HepG2 (cell line): ENCODE results near the gene RXFP1. TPM values are rescaled to one million over a fixed set of nuclear protein-coding genes. Genes with fewer than 3 reads are reported as not detected.

Experiments
- ATAC-seq: fragments of 200-7000 bp; cut with Tn5 transposase; 3 replicates; pipeline ENCODE4 v1.9.1; 2020; ENCODE audit warnings: mild to moderate bottlenecking, moderate library complexity
- BruUV-seq: library from RNA; stranded (reverse); fragments of 400-500 nt; replicated peaks from 2 replicates; lab custom pipeline; 2021; lab: Mats Ljungman, UMichigan
- CTCF ChIA-PET: fragments of 300-600 bp; formaldehyde crosslinking; extraction: SDS; loops from one replicate; lab custom pipeline; 2021; ENCODE audit warnings: low total read pairs, inconsistent platforms, low intra/inter-chr PET ratio; lab: Yijun Ruan, JAX
- POLR2A ChIA-PET: fragments of 350-600 bp; sonication (Branson Sonifier 250); formaldehyde crosslinking; loops from one replicate; lab custom pipeline; 2020; ENCODE audit warnings: antibody characterized with exemption, inconsistent platforms; lab: Yijun Ruan, JAX
- DNase-seq: peaks from one replicate; pipeline ENCODE4 v3.0.0-alpha.2; 2015; ENCODE audit warnings: low spot score
- FAIRE-seq: peaks from 3 replicates; lab custom pipeline; 2011; peaks lifted over from hg19 to GRCh38; lab: Jason Lieb, UNC
- H2AFZ ChIP-seq: one replicate; pipeline ENCODE4 v1.6.1; 2011; ENCODE audit warnings: low read length, inconsistent platforms
- H3K27ac ChIP-seq: fragments of 300-600 bp; 3 replicates; pipeline ENCODE4 v1.8.0; 2011; ENCODE audit warnings: mixed run types, mild to moderate bottlenecking, mixed read lengths, low read length, inconsistent platforms; ENCODE audit not compliant: insufficient read depth; ENCODE audit errors: extremely low read length
- H3K27me3 ChIP-seq, 2 experiments: fragments of 200-600 bp in 1 of 2; 2 replicates in 1 of 2; 3 replicates in 1 of 2; pipeline versions ENCODE4 v1.6.0 to v1.8.0; 2011; ENCODE audit warnings: low read length in 2 of 2, mild to moderate bottlenecking in 2 of 2, moderate library complexity in 2 of 2, inconsistent platforms in 1 of 2; ENCODE audit not compliant: insufficient read depth in 2 of 2, control insufficient read depth in 1 of 2
- H3K36me3 ChIP-seq, 2 experiments: fragments of 200-600 bp in 1 of 2; replicated peaks in 1 of 2; 2 replicates in 1 of 2; 3 replicates in 1 of 2; pipeline versions ENCODE4 v1.5.1 to v1.8.0; 2011; ENCODE audit warnings: low read length in 2 of 2, inconsistent platforms in 1 of 2; ENCODE audit not compliant: insufficient read depth in 2 of 2, control insufficient read depth in 1 of 2
- H3K4me1 ChIP-seq: 2 replicates; pipeline ENCODE4 v1.5.1; 2012; ENCODE audit warnings: low read length, inconsistent platforms; ENCODE audit not compliant: insufficient read depth
- H3K4me2 ChIP-seq: 2 replicates; pipeline ENCODE4 v1.6.0; 2011; ENCODE audit warnings: low read depth, low read length, inconsistent platforms
- H3K4me3 ChIP-seq, 3 experiments: fragments of 200-600 bp in 1 of 3; sonication (generic), shearing (Covaris generic) in 1 of 3; replicated peaks in 1 of 3; 2 replicates each; pipeline ENCODE4 v1.5.1; 2011 to 2016; ENCODE audit warnings: low read length in 3 of 3, inconsistent platforms in 2 of 3, low read depth in 2 of 3, mild to moderate bottlenecking in 2 of 3, control low read depth in 1 of 3, mixed read lengths in 1 of 3; ENCODE audit not compliant: insufficient read depth in 1 of 3
- H3K79me2 ChIP-seq: one replicate; pipeline ENCODE4 v1.6.1; 2011; ENCODE audit warnings: low read length, inconsistent platforms; ENCODE audit not compliant: insufficient read depth
- H3K9ac ChIP-seq: 2 replicates; pipeline ENCODE4 v1.6.0; 2011; ENCODE audit warnings: mild to moderate bottlenecking, low read depth, low read length, inconsistent platforms; ENCODE audit not compliant: insufficient read depth
- H3K9me3 ChIP-seq: 2 replicates; pipeline ENCODE4 v1.5.1; 2012; ENCODE audit warnings: mild to moderate bottlenecking, low read length
- H4K20me1 ChIP-seq: 2 replicates; pipeline ENCODE4 v1.6.0; 2011; ENCODE audit warnings: inconsistent platforms, mild to moderate bottlenecking, low read length, moderate library complexity; ENCODE audit not compliant: insufficient read depth
- CEBPB ChIP-seq: IDR thresholded peaks from 2 replicates; pipeline ENCODE4 v1.6.1; 2011; ENCODE audit warnings: low read depth, low read length, improper control_type of control experiment, borderline replicate concordance
- ESRRA ChIP-seq: sonication (generic); formaldehyde crosslinking; IDR thresholded peaks from 2 replicates; pipeline ENCODE4 v1.5.1; 2020; ENCODE audit warnings: mild to moderate bottlenecking, low read depth, missing genetic modification reagents
- GPN1 ChIP-seq: sonication (generic); formaldehyde crosslinking; IDR thresholded peaks from 2 replicates; pipeline ENCODE4 v1.5.1; 2020; ENCODE audit warnings: missing genetic modification reagents, borderline replicate concordance
- HNF4G ChIP-seq, 2 experiments: sonication (generic) in 1 of 2; formaldehyde crosslinking in 1 of 2; IDR thresholded peaks; 2 replicates each; pipeline versions ENCODE4 v1.4.0 to v1.6.1; 2011 to 2020; ENCODE audit warnings: borderline replicate concordance in 2 of 2, low read depth in 2 of 2, mild to moderate bottlenecking in 2 of 2, low read length in 1 of 2, missing genetic modification reagents in 1 of 2, moderate library complexity in 1 of 2
- NCOA2 ChIP-seq: sonication (generic); formaldehyde crosslinking; IDR thresholded peaks from 2 replicates; pipeline ENCODE4 v1.8.0; 2022; ENCODE audit warnings: inconsistent platforms
- PAF1 ChIP-seq: IDR thresholded peaks from 2 replicates; pipeline ENCODE4 v1.6.1; 2016; ENCODE audit warnings: missing genetic modification reagents, missing compliant biosample characterization
- ZBTB7B ChIP-seq: sonication (generic); formaldehyde crosslinking; IDR thresholded peaks from 2 replicates; pipeline ENCODE4 v1.4.0; 2020; ENCODE audit warnings: missing genetic modification reagents
- ZNF230 ChIP-seq: sonication (generic); formaldehyde crosslinking; IDR thresholded peaks from 2 replicates; pipeline ENCODE4 v1.4.0; 2020; ENCODE audit warnings: mild to moderate bottlenecking, missing genetic modification reagents
- ZNF235 ChIP-seq: sonication (generic); formaldehyde crosslinking; IDR thresholded peaks from 2 replicates; pipeline ENCODE4 v1.8.1; 2023; ENCODE audit warnings: mild to moderate bottlenecking, missing genetic modification reagents, borderline replicate concordance
- ZNF333 ChIP-seq: sonication (generic); formaldehyde crosslinking; IDR thresholded peaks from 2 replicates; pipeline ENCODE4 v1.4.0; 2020; ENCODE audit warnings: mild to moderate bottlenecking, missing genetic modification reagents, borderline replicate concordance
- ZNF546 ChIP-seq: sonication (generic); formaldehyde crosslinking; conservative IDR thresholded peaks from 2 replicates; pipeline ENCODE4 v1.8.1; 2023; ENCODE audit warnings: mild to moderate bottlenecking, missing genetic modification reagents
- ZNF629 ChIP-seq: sonication (generic); formaldehyde crosslinking; conservative IDR thresholded peaks from 2 replicates; pipeline ENCODE4 v1.5.0; 2020; ENCODE audit warnings: missing genetic modification reagents
- ZNF761 ChIP-seq: sonication (generic); formaldehyde crosslinking; conservative IDR thresholded peaks from 2 replicates; pipeline ENCODE4 v1.4.0; 2020; ENCODE audit warnings: mild to moderate bottlenecking, missing genetic modification reagents
- WGBS: methylation state at CpG from one replicate; pipeline ENCODE4 v1.1.6; 2017; ENCODE audit warnings: low lambda C conversion rate; 5-methylcytosine and 5-hydroxymethylcytosine counted together
- in situ Hi-C: cut with HindIII; loops from 2 replicates; pipeline ENCODE4 v1.10.0; 2017; ENCODE audit warnings: low pct_unique_long_range_greater_than_20kb; ENCODE audit not compliant: extremely low pct_ligation_motif_present
- intact Hi-C: fragments of 100-400 bp; cut with micrococcal nuclease; formaldehyde crosslinking; loops from one replicate; pipeline ENCODE4 v1.10.0; 2022; ENCODE audit not compliant: unreplicated experiment
- polyA plus RNA-seq, 8 experiments: library from polyadenylated mRNA; depleted of rRNA in 3 of 8; stranded (reverse) in 7 of 8; unstranded in 1 of 8; fragments of >200 nt; fragmentation: Illumina TruSeq in 4 of 8; extraction: Trizol in 4 of 8; gene quantifications; 2 replicates each; pipeline versions ENCODE4 v1.2.1 to v1.2.3, GENCODE V29; 2011 to 2016; ENCODE audit warnings: low read depth in 4 of 8, missing spikeins in 1 of 8, mixed read lengths in 1 of 8; ENCODE audit not compliant: insufficient read depth in 1 of 8
- total RNA-seq, 5 experiments: library from RNA; depleted of rRNA; stranded (reverse); fragments of >200 nt; fragmentation: Illumina TruSeq; extraction: Trizol; gene quantifications; 2 replicates each; pipeline ENCODE4 v1.2.3, GENCODE V29; 2016; ENCODE audit warnings: low read depth in 1 of 5
- TF ChIP-seq, protein P1 (sequence below): IDR thresholded peaks from 2 replicates; pipeline ENCODE4 v1.6.1; 2018; ENCODE audit warnings: missing genetic modification reagents, mild to moderate bottlenecking, missing compliant biosample characterization
- TF ChIP-seq, protein P2 (sequence below): IDR thresholded peaks from 2 replicates; pipeline ENCODE4 v1.6.1; 2012; ENCODE audit warnings: low read length, improper control_type of control experiment
- TF ChIP-seq, protein P3 (sequence below): sonication (generic); formaldehyde crosslinking; IDR thresholded peaks from 2 replicates; pipeline ENCODE4 v1.8.0; 2022; ENCODE audit warnings: mild to moderate bottlenecking, missing genetic modification reagents
- TF ChIP-seq, protein P4 (sequence below): sonication (generic); formaldehyde crosslinking; IDR thresholded peaks from 2 replicates; pipeline ENCODE4 v1.4.0; 2020; ENCODE audit warnings: missing genetic modification reagents

RXFP1 gene
- total and polyA plus RNA-seq, 2 of the 13 experiments (the other 11 are each of a cell fraction or from before 2014, with no cell fraction given) = not detected

DNA sequence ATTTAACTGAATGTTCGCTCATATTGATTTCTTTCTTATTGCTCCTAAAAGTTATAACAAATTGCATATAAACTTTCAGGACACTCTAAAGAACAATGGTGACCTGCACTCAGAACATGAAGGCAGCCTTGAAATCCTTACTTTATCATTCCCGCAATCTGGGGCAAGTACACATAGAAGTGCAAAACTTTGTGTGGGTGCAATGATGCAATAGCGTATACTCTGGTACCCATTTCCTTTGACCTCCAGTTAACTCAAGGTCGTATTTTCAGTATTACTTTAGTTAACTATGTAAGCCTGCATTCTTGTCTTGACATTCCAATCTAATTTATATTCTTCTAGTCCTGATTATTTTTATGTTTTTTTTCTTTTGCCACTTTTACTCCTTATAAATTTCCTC is 85.3 kb downstream of the RXFP1 start:
- Histone ChIP-seq H3K36me3 (no peaks in the 10 kb centered on the region), H3K9ac (no peak overlapping the region), H3K27me3 (no peaks in the 10 kb centered on the region), H3K4me2 (no peak overlapping the region), H3K4me3 (no peak overlapping the region), H3K9me3 (no peaks in the 10 kb centered on the region), H4K20me1 (no peaks in the 10 kb centered on the region), H3K79me2 (no peaks in the 10 kb centered on the region), H3K27ac (no peak overlapping the region), H2AFZ (no peak overlapping the region), H3K4me1 (no peaks in the 10 kb centered on the region)
- intact Hi-C loops = no loop called here
- 30% methylated on average over 4 of the region's 4 CpGs for WGBS
- BruUV-seq = no TSS peak
- FAIRE-seq (no peak), DNase-seq (no peak), ATAC-seq (no peak)
- POLR2A ChIA-PET = no interaction called here
- in situ Hi-C loops = loop anchor here (25.0 kb wide), 1 partner anchor 620 kb away; no protein-coding TSS in a partner anchor
- TF ChIP-seq PAF1 (CRISPR knock-in tag) (no peak), ESRRA (CRISPR knock-in tag) (0 out of 2 replicates have a peak, but pooled peaks have one; percentile 37), ZNF230 (CRISPR knock-in tag) (no peak), HNF4G (IDR thresholded peaks at IDR 0.05; ENCODE audit: borderline replicate concordance, low read depth, low read length) (no peak), HNF4G (CRISPR knock-in tag; IDR thresholded peaks at IDR 0.05; ENCODE audit: borderline replicate concordance, low read depth) (no peak), ZNF629 (CRISPR knock-in tag) (no peak), CEBPB (peak; percentile 44; the same call in 1 of the 2 replicates), ZNF761 (CRISPR knock-in tag) (no peak), ZNF235 (CRISPR knock-in tag) (no peak), NCOA2 (CRISPR knock-in tag) (no peak), ZNF333 (CRISPR knock-in tag) (no peak), ZNF546 (no peak), ZBTB7B (CRISPR knock-in tag) (no peak), GPN1 (no peak)
- TF ChIP-seq, protein P1, sequence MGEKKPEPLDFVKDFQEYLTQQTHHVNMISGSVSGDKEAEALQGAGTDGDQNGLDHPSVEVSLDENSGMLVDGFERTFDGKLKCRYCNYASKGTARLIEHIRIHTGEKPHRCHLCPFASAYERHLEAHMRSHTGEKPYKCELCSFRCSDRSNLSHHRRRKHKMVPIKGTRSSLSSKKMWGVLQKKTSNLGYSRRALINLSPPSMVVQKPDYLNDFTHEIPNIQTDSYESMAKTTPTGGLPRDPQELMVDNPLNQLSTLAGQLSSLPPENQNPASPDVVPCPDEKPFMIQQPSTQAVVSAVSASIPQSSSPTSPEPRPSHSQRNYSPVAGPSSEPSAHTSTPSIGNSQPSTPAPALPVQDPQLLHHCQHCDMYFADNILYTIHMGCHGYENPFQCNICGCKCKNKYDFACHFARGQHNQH = no peak
- TF ChIP-seq, protein P2, sequence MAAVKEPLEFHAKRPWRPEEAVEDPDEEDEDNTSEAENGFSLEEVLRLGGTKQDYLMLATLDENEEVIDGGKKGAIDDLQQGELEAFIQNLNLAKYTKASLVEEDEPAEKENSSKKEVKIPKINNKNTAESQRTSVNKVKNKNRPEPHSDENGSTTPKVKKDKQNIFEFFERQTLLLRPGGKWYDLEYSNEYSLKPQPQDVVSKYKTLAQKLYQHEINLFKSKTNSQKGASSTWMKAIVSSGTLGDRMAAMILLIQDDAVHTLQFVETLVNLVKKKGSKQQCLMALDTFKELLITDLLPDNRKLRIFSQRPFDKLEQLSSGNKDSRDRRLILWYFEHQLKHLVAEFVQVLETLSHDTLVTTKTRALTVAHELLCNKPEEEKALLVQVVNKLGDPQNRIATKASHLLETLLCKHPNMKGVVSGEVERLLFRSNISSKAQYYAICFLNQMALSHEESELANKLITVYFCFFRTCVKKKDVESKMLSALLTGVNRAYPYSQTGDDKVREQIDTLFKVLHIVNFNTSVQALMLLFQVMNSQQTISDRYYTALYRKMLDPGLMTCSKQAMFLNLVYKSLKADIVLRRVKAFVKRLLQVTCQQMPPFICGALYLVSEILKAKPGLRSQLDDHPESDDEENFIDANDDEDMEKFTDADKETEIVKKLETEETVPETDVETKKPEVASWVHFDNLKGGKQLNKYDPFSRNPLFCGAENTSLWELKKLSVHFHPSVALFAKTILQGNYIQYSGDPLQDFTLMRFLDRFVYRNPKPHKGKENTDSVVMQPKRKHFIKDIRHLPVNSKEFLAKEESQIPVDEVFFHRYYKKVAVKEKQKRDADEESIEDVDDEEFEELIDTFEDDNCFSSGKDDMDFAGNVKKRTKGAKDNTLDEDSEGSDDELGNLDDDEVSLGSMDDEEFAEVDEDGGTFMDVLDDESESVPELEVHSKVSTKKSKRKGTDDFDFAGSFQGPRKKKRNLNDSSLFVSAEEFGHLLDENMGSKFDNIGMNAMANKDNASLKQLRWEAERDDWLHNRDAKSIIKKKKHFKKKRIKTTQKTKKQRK = no peak
- TF ChIP-seq, protein P3, sequence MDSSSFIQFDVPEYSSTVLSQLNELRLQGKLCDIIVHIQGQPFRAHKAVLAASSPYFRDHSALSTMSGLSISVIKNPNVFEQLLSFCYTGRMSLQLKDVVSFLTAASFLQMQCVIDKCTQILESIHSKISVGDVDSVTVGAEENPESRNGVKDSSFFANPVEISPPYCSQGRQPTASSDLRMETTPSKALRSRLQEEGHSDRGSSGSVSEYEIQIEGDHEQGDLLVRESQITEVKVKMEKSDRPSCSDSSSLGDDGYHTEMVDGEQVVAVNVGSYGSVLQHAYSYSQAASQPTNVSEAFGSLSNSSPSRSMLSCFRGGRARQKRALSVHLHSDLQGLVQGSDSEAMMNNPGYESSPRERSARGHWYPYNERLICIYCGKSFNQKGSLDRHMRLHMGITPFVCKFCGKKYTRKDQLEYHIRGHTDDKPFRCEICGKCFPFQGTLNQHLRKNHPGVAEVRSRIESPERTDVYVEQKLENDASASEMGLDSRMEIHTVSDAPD (CRISPR knock-in tag) = no peak
- TF ChIP-seq, protein P4, sequence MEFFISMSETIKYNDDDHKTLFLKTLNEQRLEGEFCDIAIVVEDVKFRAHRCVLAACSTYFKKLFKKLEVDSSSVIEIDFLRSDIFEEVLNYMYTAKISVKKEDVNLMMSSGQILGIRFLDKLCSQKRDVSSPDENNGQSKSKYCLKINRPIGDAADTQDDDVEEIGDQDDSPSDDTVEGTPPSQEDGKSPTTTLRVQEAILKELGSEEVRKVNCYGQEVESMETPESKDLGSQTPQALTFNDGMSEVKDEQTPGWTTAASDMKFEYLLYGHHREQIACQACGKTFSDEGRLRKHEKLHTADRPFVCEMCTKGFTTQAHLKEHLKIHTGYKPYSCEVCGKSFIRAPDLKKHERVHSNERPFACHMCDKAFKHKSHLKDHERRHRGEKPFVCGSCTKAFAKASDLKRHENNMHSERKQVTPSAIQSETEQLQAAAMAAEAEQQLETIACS = no peak
- CTCF ChIA-PET = no interaction called here
